A549 (cell line): Measurements from ENCODE around the gene OR4F17.
"Not testable (repeated sequence)": the region's sequence is repeated elsewhere in the genome, so short reads cannot be mapped to it uniquely, and the experiment has no call there.

Experiments
- TF ChIP-seq, protein P1 (sequence below): fragments of >200 bp; sonication (Bioruptor Twin); formaldehyde crosslinking; IDR thresholded peaks from 2 replicates; pipeline ENCODE4 v1.6.1; 2016
- TF ChIP-seq, protein P2 (sequence below): fragments of >200 bp; sonication (Bioruptor Twin); formaldehyde crosslinking; IDR thresholded peaks from 3 replicates; pipeline ENCODE4 v1.5.1; 2016

DNA sequence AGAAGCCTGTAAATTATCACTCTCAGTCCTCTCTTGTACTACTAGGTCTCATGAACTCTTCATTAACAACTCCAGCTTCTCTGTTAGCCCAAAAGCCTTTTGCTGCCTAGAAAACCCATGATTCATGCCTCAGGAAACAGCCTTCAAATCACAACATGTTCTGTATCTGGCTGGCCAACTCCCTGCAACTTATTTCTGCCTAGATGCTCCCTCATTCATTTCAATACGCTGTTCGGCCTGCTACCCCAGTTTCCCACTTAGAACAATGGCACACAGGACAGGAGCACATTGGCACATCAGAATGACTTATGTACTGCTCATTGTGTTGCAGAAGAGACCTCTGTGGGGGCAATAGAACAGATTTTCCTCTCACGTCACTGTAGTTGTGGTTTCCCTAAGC lies 9.3 kb upstream of the OR4F17 start:
- TF ChIP-seq, protein P1, sequence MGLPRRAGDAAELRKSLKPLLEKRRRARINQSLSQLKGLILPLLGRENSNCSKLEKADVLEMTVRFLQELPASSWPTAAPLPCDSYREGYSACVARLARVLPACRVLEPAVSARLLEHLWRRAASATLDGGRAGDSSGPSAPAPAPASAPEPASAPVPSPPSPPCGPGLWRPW: not testable (repeated sequence)
- TF ChIP-seq, protein P2, sequence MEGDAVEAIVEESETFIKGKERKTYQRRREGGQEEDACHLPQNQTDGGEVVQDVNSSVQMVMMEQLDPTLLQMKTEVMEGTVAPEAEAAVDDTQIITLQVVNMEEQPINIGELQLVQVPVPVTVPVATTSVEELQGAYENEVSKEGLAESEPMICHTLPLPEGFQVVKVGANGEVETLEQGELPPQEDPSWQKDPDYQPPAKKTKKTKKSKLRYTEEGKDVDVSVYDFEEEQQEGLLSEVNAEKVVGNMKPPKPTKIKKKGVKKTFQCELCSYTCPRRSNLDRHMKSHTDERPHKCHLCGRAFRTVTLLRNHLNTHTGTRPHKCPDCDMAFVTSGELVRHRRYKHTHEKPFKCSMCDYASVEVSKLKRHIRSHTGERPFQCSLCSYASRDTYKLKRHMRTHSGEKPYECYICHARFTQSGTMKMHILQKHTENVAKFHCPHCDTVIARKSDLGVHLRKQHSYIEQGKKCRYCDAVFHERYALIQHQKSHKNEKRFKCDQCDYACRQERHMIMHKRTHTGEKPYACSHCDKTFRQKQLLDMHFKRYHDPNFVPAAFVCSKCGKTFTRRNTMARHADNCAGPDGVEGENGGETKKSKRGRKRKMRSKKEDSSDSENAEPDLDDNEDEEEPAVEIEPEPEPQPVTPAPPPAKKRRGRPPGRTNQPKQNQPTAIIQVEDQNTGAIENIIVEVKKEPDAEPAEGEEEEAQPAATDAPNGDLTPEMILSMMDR: not testable (repeated sequence)
